HCT116 (cell line): ENCODE results near the gene GCNT3. TPM values are rescaled to one million over a fixed set of nuclear protein-coding genes. Genes with fewer than 3 reads are reported as not detected.

ENCODE experiments used
- ATAC-seq: fragments of 200-7000 bp; cut with Tn5 transposase; 2 replicates; pipeline ENCODE4 v1.9.1; 2020; ENCODE audit warnings: mild to moderate bottlenecking, moderate library complexity
- BruUV-seq: library from RNA; stranded (reverse); fragments of 400-500 nt; replicated peaks from 2 replicates; lab custom pipeline; 2021; lab: Mats Ljungman, UMichigan
- CTCF ChIA-PET: fragments of 300-600 bp; sonication (Branson Sonifier 250); formaldehyde crosslinking; loops from one replicate; lab custom pipeline; 2021; ENCODE audit warnings: antibody characterized with exemption; lab: Charles Lee
- POLR2A ChIA-PET: fragments of 300-600, 350-600 bp; sonication (Branson Sonifier 250); formaldehyde crosslinking; loops from one replicate; lab custom pipeline; 2021; ENCODE audit warnings: antibody characterized with exemption; lab: Charles Lee
- RAD21 ChIA-PET, 2 experiments: fragments of 300-600 bp; sonication (Branson Sonifier 250); formaldehyde crosslinking; loops; one replicate each; lab custom pipeline; 2023; ENCODE audit warnings: low total read pairs in 2 of 2; ENCODE audit not compliant: uncharacterized antibody in 2 of 2, unreplicated experiment in 2 of 2, low non-redundant PET in 1 of 2; lab: Charles Lee
- DNase-seq: peaks from one replicate; pipeline ENCODE4 v3.0.0-alpha.2; 2010; ENCODE audit warnings: low read depth, low spot score
- H2AFZ ChIP-seq: fragments of 200-600 bp; shearing (Covaris generic), sonication (generic); 2 replicates; pipeline ENCODE4 v1.6.1; 2017; ENCODE audit warnings: low read depth, mixed run types, mixed read lengths, antibody characterized with exemption, low read length; ENCODE audit not compliant: poor library complexity, severe bottlenecking
- H3K27ac ChIP-seq: 2 replicates; pipeline ENCODE4 v1.5.1; 2012; ENCODE audit warnings: low read depth, low read length
- H3K27me3 ChIP-seq: fragments of 200-600 bp; sonication (generic); 2 replicates; pipeline ENCODE4 v1.6.1; 2016; ENCODE audit warnings: mixed run types, low read length, mixed read lengths; ENCODE audit not compliant: insufficient read depth
- H3K36me3 ChIP-seq, 2 experiments: fragments of 200-500 bp in 1 of 2; fragments of 200-600 bp in 1 of 2; sonication (Bioruptor generic) in 1 of 2; sonication (generic) in 1 of 2; 2 replicates each; pipeline versions ENCODE4 v1.5.1 to v1.6.1; 2014 to 2016; ENCODE audit warnings: low read length in 2 of 2, inconsistent platforms in 1 of 2, mixed read lengths in 1 of 2, mixed run types in 1 of 2; ENCODE audit not compliant: insufficient read depth in 2 of 2, control insufficient read depth in 1 of 2
- H3K4me1 ChIP-seq, 2 experiments: fragments of 200-600 bp in 1 of 2; sonication (generic) in 1 of 2; 2 replicates each; pipeline versions ENCODE4 v1.5.1 to v1.6.1; 2012 to 2017; ENCODE audit warnings: low read length in 2 of 2, inconsistent platforms in 1 of 2, mild to moderate bottlenecking in 1 of 2, mixed read lengths in 1 of 2, mixed run types in 1 of 2, moderate library complexity in 1 of 2; ENCODE audit not compliant: insufficient read depth in 2 of 2, control insufficient read depth in 1 of 2
- H3K4me2 ChIP-seq: fragments of 200-600 bp; sonication (generic); 2 replicates; pipeline ENCODE4 v1.6.1; 2017; ENCODE audit warnings: mixed run types, low read length, mixed read lengths
- H3K4me3 ChIP-seq, 2 experiments: fragments of 200-600 bp in 1 of 2; sonication (generic) in 1 of 2; replicated peaks in 1 of 2; 2 replicates each; pipeline ENCODE4 v1.5.1; 2011 to 2016; ENCODE audit warnings: low read length in 2 of 2, control low read depth in 1 of 2, low read depth in 1 of 2, mild to moderate bottlenecking in 1 of 2, mixed read lengths in 1 of 2, mixed run types in 1 of 2
- H3K79me2 ChIP-seq: fragments of 200-600 bp; sonication (generic); 2 replicates; pipeline ENCODE4 v1.6.1; 2017; ENCODE audit warnings: mild to moderate bottlenecking, mixed run types, low read length, moderate library complexity, mixed read lengths; ENCODE audit not compliant: insufficient read depth
- H3K9ac ChIP-seq: fragments of 200-600 bp; sonication (generic); 2 replicates; pipeline ENCODE4 v1.6.1; 2016; ENCODE audit warnings: low read length, mixed read lengths
- H3K9me2 ChIP-seq: fragments of 200-600 bp; sonication (generic), shearing (Covaris generic); 2 replicates; pipeline ENCODE4 v1.6.1; 2017; ENCODE audit warnings: mixed run types, mild to moderate bottlenecking, moderate library complexity; ENCODE audit not compliant: insufficient read depth
- H3K9me3 ChIP-seq, 2 experiments: fragments of 200-500 bp in 1 of 2; fragments of 200-600 bp in 1 of 2; sonication (Bioruptor generic) in 1 of 2; sonication (generic) in 1 of 2; 2 replicates each; pipeline ENCODE4 v1.6.1; 2014 to 2017; ENCODE audit warnings: low read length in 2 of 2, mixed read lengths in 2 of 2, inconsistent platforms in 1 of 2, low read depth in 1 of 2, mild to moderate bottlenecking in 1 of 2, mixed run types in 1 of 2, moderate library complexity in 1 of 2; ENCODE audit not compliant: control insufficient read depth in 1 of 2, insufficient read depth in 1 of 2
- H4K20me1 ChIP-seq: fragments of 200-600 bp; sonication (generic), shearing (Covaris generic); 2 replicates; pipeline ENCODE4 v1.6.1; 2017; ENCODE audit warnings: mixed run types, mild to moderate bottlenecking, moderate library complexity; ENCODE audit not compliant: insufficient read depth
- CBX3 ChIP-seq: IDR thresholded peaks from 2 replicates; pipeline ENCODE4 v1.6.1; 2012; ENCODE audit warnings: low read depth
- CEBPB ChIP-seq: IDR thresholded peaks from 2 replicates; pipeline ENCODE4 v1.6.1; 2012; ENCODE audit warnings: low read depth
- EGR1 ChIP-seq: IDR thresholded peaks from 2 replicates; pipeline ENCODE4 v1.6.1; 2012; ENCODE audit warnings: low read depth
- FOSL1 ChIP-seq: IDR thresholded peaks from 2 replicates; pipeline ENCODE4 v1.6.1; 2012; ENCODE audit warnings: low read depth
- JUND ChIP-seq: IDR thresholded peaks from 2 replicates; pipeline ENCODE4 v1.6.1; 2012
- RAD21 ChIP-seq: IDR thresholded peaks from 2 replicates; pipeline ENCODE4 v1.6.1; 2012; ENCODE audit warnings: low read depth, mild to moderate bottlenecking
- SIN3A ChIP-seq: IDR thresholded peaks from 2 replicates; pipeline ENCODE4 v1.6.1; 2012; ENCODE audit warnings: low read depth
- SP1 ChIP-seq: IDR thresholded peaks from 2 replicates; pipeline ENCODE4 v1.6.1; 2012; ENCODE audit warnings: low read depth
- ZFX ChIP-seq: fragments of 450-650 bp; IDR thresholded peaks from 2 replicates; pipeline ENCODE4 v1.6.1; 2017
- ZNF274 ChIP-seq: fragments of 200-500 bp; sonication (Bioruptor generic); IDR thresholded peaks from 2 replicates; pipeline ENCODE4 v1.6.1; 2014; ENCODE audit warnings: mild to moderate bottlenecking, low read depth, low read length, inconsistent platforms
- intact Hi-C: fragments of 100-400 bp; cut with micrococcal nuclease; formaldehyde crosslinking; loops from 2 replicates; pipeline ENCODE4 v1.10.0; 2022
- total RNA-seq: library from RNA; stranded (reverse); gene quantifications from one replicate; pipeline ENCODE4 v1.2.1, GENCODE V29; 2021; ENCODE audit not compliant: unreplicated experiment
- TF ChIP-seq, protein P1 (sequence below): IDR thresholded peaks from 2 replicates; pipeline ENCODE4 v1.6.1; 2012
- TF ChIP-seq, protein P2 (sequence below): IDR thresholded peaks from 2 replicates; pipeline ENCODE4 v1.6.1; 2012
- TF ChIP-seq, protein P3 (sequence below), 3 experiments: fragments of 200-600 bp in 1 of 3; sonication (generic) in 1 of 3; IDR thresholded peaks in 2 of 3; conservative IDR thresholded peaks in 1 of 3; 2 replicates each; pipeline ENCODE4 v1.5.1; 2012 to 2017; ENCODE audit warnings: low read depth in 2 of 3, low read length in 2 of 3, antibody characterized with exemption in 1 of 3, borderline replicate concordance in 1 of 3, control low read depth in 1 of 3, mild to moderate bottlenecking in 1 of 3, mixed read lengths in 1 of 3, mixed run types in 1 of 3, moderate library complexity in 1 of 3; ENCODE audit not compliant: insufficient read depth in 1 of 3

Gene GCNT3
- total RNA-seq, 1 experiment from 2014 or later, result 5.6 TPM

DNA sequence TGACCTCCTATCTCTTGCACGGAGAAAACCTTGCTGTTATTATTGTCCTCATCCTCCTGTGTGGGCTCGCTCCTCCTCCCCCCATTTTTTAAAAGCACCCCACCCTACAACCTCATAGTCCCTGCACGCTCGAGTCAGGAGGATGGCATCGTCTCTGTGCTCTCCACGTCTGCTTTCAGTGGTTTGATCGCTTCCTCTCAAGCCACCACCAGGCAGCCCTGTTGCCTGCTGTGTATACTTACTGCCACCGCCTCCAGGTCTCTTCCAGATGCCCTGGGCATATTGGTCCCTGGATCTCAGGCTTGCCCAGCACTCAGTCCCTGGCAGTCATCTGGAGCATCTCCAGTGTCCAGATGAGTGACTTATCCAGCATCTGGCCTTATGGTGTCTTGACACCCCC is 42.1 kb upstream of the GCNT3 start:
- POLR2A ChIA-PET, result no interaction called here
- Histone ChIP-seq H3K4me3 (no peak overlapping the region), H3K27me3 (no peaks in the 10 kb centered on the region), H3K9ac (no peak overlapping the region), H3K36me3 (no peaks in the 10 kb centered on the region), H3K79me2 (no peaks in the 10 kb centered on the region), H3K9me2 (no peaks in the 10 kb centered on the region), H3K9me3 (peaks cover 0 to 11% of the 10 kb centered on the region in 2 experiments; a peak in 1 of 4 replicates), H3K4me1 (peaks cover 5 to 9% of the 10 kb centered on the region in 2 experiments; a peak in 3 of 4 replicates), H4K20me1 (no peaks in the 10 kb centered on the region), H3K27ac (no peak overlapping the region), H2AFZ (no peak overlapping the region), H3K4me2 (no peak overlapping the region)
- DNase-seq (no peak), ATAC-seq (no peak)
- RAD21 ChIA-PET, result no interaction called here
- TF ChIP-seq ZNF274, result no peak
- TF ChIP-seq EGR1, result no peak
- TF ChIP-seq FOSL1, result no peak
- intact Hi-C loops, result no loop called here
- CTCF ChIA-PET, result no interaction called here
- no TSS peak for BruUV-seq

DNA sequence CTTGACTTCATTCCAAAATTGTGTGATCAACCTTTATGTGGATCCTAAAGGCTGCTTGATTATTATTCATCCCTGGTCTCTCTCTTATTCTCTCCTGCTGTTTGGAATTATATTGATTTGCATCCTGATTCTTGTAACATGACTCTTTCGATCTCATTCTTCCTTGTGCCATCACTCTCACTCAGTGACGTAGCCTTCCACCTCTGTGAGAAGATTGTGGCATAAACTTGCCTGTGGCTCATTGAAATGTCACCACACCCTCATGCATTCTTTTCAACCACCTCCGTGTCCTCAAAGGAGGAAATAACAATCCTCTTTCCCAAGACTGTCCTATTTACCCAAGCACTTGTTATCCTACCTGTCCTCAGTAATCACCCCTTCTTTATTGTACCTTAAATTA is 41.3 kb upstream of the GCNT3 start:
- Histone ChIP-seq H3K79me2 (no peaks in the 10 kb centered on the region), H4K20me1 (no peaks in the 10 kb centered on the region), H2AFZ (peak overlapping the region; percentile 4), H3K36me3 (no peaks in the 10 kb centered on the region), H3K9ac (no peak overlapping the region), H3K4me2 (peak overlapping the region; percentile 41), H3K9me2 (no peaks in the 10 kb centered on the region), H3K4me3 (no peak overlapping the region), H3K9me3 (peaks cover 0 to 4% of the 10 kb centered on the region in 2 experiments; a peak in 1 of 4 replicates), H3K4me1 (peaks cover 5 to 9% of the 10 kb centered on the region in 2 experiments; a peak in 3 of 4 replicates), H3K27ac (no peak overlapping the region), H3K27me3 (no peaks in the 10 kb centered on the region)
- CTCF ChIA-PET, result no interaction called here
- DNase-seq (peak; percentile 45), ATAC-seq (no peak)
- intact Hi-C loops, result loop anchor here (1.0 kb wide), 1 partner anchor 17 kb away; no protein-coding TSS in a partner anchor
- RAD21 ChIA-PET, result no interaction called here
- POLR2A ChIA-PET, result no interaction called here
- no TSS peak for BruUV-seq
- TF ChIP-seq, protein P1, sequence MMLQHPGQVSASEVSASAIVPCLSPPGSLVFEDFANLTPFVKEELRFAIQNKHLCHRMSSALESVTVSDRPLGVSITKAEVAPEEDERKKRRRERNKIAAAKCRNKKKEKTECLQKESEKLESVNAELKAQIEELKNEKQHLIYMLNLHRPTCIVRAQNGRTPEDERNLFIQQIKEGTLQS, result no peak
- TF ChIP-seq CEBPB (no peak; the same call in 1 of the 2 replicates), JUND (peak; percentile 13; the same call in 1 of the 2 replicates), SP1 (peak; percentile 64), CBX3 (no peak), SIN3A (no peak), RAD21 (0 out of 2 replicates have a peak, but pooled peaks have one; percentile 3), ZFX (no peak)
- TF ChIP-seq, protein P2, sequence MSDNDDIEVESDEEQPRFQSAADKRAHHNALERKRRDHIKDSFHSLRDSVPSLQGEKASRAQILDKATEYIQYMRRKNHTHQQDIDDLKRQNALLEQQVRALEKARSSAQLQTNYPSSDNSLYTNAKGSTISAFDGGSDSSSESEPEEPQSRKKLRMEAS, result 0 out of 2 replicates have a peak, but pooled peaks have one; percentile 28
- TF ChIP-seq, protein P3, sequence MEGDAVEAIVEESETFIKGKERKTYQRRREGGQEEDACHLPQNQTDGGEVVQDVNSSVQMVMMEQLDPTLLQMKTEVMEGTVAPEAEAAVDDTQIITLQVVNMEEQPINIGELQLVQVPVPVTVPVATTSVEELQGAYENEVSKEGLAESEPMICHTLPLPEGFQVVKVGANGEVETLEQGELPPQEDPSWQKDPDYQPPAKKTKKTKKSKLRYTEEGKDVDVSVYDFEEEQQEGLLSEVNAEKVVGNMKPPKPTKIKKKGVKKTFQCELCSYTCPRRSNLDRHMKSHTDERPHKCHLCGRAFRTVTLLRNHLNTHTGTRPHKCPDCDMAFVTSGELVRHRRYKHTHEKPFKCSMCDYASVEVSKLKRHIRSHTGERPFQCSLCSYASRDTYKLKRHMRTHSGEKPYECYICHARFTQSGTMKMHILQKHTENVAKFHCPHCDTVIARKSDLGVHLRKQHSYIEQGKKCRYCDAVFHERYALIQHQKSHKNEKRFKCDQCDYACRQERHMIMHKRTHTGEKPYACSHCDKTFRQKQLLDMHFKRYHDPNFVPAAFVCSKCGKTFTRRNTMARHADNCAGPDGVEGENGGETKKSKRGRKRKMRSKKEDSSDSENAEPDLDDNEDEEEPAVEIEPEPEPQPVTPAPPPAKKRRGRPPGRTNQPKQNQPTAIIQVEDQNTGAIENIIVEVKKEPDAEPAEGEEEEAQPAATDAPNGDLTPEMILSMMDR (IDR thresholded peaks at IDR 0.05 in 2 of 3, conservative IDR thresholded peaks at IDR 0.05 in 1 of 3; ENCODE audit: borderline replicate concordance in 1 of 3, insufficient read depth in 1 of 3, low read depth in 2 of 3, low read length in 2 of 3), result no peak
